ENCODE results near the gene AK9. TPM values are rescaled to one million over a fixed set of nuclear protein-coding genes. Genes with fewer than 3 reads are reported as not detected.

AK9 gene
- total RNA-seq, 2 donors from 2014 or later: 10.4 to 12.3 TPM

DNA sequence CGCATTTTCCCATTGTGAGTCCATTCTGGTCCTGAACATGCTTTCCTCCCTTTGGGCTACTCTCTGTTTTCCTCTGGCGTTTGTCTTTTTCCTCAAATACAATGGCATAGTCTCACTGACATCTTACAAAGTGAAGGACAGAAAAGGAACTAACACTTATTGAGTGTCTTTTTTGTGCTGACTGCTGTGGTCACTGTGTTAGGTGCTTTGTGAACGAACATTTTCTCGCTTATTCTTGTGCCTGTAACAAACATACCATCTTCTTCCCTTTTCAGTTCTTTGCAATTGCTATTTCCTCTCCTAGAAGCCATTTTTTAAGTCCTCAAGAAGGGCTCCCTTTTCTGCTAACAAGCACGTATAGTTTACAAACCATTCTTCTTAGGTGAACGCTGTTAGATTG lies 15.5 kb upstream of the AK9 start:
- Histone ChIP-seq H3K9me3 (no peaks in the 10 kb centered on the region), H3K27ac (no peak overlapping the region), H3K4me1 (no peaks in the 10 kb centered on the region), H3K36me3 (no peaks in the 10 kb centered on the region), H3K27me3 (no peaks in the 10 kb centered on the region), H3K4me3 (no peak overlapping the region)
- TF ChIP-seq, protein P1, sequence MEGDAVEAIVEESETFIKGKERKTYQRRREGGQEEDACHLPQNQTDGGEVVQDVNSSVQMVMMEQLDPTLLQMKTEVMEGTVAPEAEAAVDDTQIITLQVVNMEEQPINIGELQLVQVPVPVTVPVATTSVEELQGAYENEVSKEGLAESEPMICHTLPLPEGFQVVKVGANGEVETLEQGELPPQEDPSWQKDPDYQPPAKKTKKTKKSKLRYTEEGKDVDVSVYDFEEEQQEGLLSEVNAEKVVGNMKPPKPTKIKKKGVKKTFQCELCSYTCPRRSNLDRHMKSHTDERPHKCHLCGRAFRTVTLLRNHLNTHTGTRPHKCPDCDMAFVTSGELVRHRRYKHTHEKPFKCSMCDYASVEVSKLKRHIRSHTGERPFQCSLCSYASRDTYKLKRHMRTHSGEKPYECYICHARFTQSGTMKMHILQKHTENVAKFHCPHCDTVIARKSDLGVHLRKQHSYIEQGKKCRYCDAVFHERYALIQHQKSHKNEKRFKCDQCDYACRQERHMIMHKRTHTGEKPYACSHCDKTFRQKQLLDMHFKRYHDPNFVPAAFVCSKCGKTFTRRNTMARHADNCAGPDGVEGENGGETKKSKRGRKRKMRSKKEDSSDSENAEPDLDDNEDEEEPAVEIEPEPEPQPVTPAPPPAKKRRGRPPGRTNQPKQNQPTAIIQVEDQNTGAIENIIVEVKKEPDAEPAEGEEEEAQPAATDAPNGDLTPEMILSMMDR (IDR thresholded peaks at IDR 0.05): no peak
- DNase-seq (ENCODE audit: low spot score): no peak

DNA sequence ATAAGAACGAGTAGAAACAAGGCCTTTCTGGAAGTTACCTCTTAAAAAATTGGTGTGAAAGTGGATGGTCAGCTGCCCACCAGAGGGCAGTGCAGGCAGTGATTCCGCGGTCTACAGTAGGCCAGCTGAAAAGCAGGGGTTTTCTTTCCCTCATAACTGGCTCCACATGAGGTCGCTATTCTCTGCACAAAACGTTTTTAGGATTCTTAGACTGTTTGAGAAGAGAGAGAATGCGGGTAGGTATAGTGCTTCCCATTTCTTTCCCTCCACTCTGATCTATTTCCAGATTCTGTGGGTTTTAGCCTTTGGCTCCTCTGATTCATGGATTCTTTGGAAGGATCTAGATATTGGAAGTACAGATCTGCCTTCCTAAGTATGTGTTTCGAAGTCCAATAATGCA lies 14.3 kb upstream of the AK9 start:
- H3K4me1 ChIP-seq: no peaks in the 10 kb centered on the region
- H3K9me3 ChIP-seq: no peaks in the 10 kb centered on the region
- H3K36me3 ChIP-seq: no peaks in the 10 kb centered on the region
- no peaks in the 10 kb centered on the region for H3K27me3 ChIP-seq
- no peak overlapping the region for H3K27ac ChIP-seq
- no peak overlapping the region for H3K4me3 ChIP-seq
- DNase-seq (ENCODE audit: low spot score): peak; percentile 84
- TF ChIP-seq, protein P1 (IDR thresholded peaks at IDR 0.05): peak; percentile 92 to 97

DNA sequence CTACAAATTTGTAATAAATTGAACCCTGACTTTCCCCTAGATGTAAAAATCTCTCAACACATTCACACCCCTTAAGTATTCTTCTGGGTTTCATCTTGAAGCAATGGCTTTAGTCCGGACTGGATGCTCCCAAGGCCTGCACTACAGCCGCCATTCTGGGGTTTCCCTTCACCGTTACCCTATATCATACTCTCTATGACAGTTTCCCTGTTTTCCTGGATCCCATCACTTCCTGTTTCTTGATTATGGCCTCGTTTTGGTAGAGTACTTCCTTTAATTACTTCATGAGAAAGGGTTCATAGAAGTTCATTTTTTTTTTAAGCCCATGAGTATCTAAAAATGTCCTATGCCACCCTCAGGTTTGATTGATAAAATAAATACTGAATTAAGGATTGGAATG lies 11.8 kb upstream of the AK9 start:
- Histone ChIP-seq H3K4me1 (no peaks in the 10 kb centered on the region), H3K4me3 (no peak overlapping the region), H3K9me3 (no peaks in the 10 kb centered on the region), H3K27ac (no peak overlapping the region), H3K27me3 (no peaks in the 10 kb centered on the region), H3K36me3 (no peaks in the 10 kb centered on the region)
- DNase-seq (ENCODE audit: low spot score): no peak
- TF ChIP-seq, protein P1 (IDR thresholded peaks at IDR 0.05): no peak

DNA sequence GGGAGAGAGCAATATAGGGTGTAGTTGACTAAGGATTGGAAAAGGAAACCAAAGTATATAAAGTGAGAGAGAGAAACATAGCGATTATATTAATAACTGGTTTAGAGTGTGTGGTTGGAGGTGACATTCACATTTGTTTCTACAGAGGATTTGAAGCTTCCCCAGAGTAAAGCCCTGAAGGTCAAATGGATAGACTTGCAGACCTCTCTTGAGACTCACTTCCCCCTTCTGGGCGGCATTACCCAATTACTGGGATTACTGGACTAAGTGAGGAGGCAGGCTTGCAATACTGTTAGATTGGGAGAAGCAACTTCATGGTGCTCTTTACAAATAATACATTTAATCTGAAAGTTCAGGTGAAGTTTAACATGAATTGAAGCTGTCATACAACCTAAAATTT lies 10.8 kb upstream of the AK9 start:
- Histone ChIP-seq H3K36me3 (no peaks in the 10 kb centered on the region), H3K9me3 (no peaks in the 10 kb centered on the region), H3K4me1 (no peaks in the 10 kb centered on the region), H3K27me3 (no peaks in the 10 kb centered on the region), H3K27ac (no peak overlapping the region), H3K4me3 (no peak overlapping the region)
- TF ChIP-seq, protein P1 (IDR thresholded peaks at IDR 0.05): no peak
- no peak for DNase-seq (ENCODE audit: low spot score)

DNA sequence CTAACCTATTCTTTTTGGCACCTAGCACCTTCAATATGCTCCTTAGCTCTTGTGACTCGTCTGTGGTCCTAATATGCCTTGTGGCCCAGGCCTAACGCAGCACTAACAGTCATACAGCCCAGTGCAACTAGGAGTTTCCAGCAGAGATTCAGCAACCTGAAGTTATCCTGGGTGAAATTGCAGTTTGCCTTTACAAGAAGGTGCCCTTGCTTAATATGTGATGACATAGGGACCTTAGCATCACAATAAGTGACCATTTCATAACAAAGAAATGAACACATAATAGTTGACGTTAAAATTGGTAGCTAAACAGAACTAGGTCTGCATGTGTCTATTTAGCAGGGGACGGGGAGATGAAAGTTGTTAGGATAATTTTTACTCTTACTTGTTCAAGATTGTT lies 10.2 kb upstream of the AK9 start:
- DNase-seq (ENCODE audit: low spot score): no peak
- Histone ChIP-seq H3K4me3 (no peak overlapping the region), H3K9me3 (no peaks in the 10 kb centered on the region), H3K4me1 (no peaks in the 10 kb centered on the region), H3K36me3 (no peaks in the 10 kb centered on the region), H3K27me3 (no peaks in the 10 kb centered on the region), H3K27ac (no peak overlapping the region)
- TF ChIP-seq, protein P1 (IDR thresholded peaks at IDR 0.05): no peak

GRCh38 chr6:109696355-109696754 lies 5.4 kb upstream of the AK9 start:
- no peaks in the 10 kb centered on the region for H3K27me3 ChIP-seq
- H3K27ac ChIP-seq: no peak overlapping the region
- TF ChIP-seq, protein P1 (IDR thresholded peaks at IDR 0.05): no peak
- H3K4me1 ChIP-seq: peaks cover 0 to 9% of the 10 kb centered on the region in 2 donors
- no peaks in the 10 kb centered on the region for H3K9me3 ChIP-seq
- no peaks in the 10 kb centered on the region for H3K36me3 ChIP-seq
- H3K4me3 ChIP-seq: no peak overlapping the region
- no peak for DNase-seq (ENCODE audit: low spot score)
